Esophagus muscularis mucosa (tissue), 4 donors: ENCODE results near the gene HOXA11. TPM values are rescaled to one million over a fixed set of nuclear protein-coding genes. Genes with fewer than 3 reads are reported as not detected.
A peak's percentile ranks its signal among the peaks of the same experiment; 100 is the strongest.

Experiments used
- DNase-seq: peaks from one replicate; pipeline ENCODE4 v3.0.0-alpha.2; 2017; ENCODE audit errors: extremely low spot score
- H3K27ac ChIP-seq, 4 donors: fragments of 200-600 bp; sonication (generic); replicated peaks in 1 of 4; 1 replicate in 3 of 4; 2 replicates in 1 of 4; pipeline ENCODE4 v1.5.1; 2016 to 2019; ENCODE audit warnings: mild to moderate bottlenecking in 1 of 4
- H3K27me3 ChIP-seq, 4 donors: fragments of 200-600 bp; sonication (generic); one replicate each; pipeline versions ENCODE4 v1.5.1 to v1.6.0; 2016 to 2019
- H3K36me3 ChIP-seq, 4 donors: fragments of 200-600 bp; sonication (generic); one replicate each; pipeline ENCODE4 v1.5.1; 2016 to 2019
- H3K4me1 ChIP-seq, 4 donors: fragments of 200-600 bp; sonication (generic); one replicate each; pipeline ENCODE4 v1.5.1; 2016 to 2019
- H3K4me3 ChIP-seq, 4 donors: fragments of 200-600 bp; sonication (generic); 1 replicate in 2 of 4; 2 replicates in 2 of 4; pipeline ENCODE4 v1.5.1; 2016 to 2019; ENCODE audit warnings: mild to moderate bottlenecking in 4 of 4, moderate library complexity in 1 of 4
- H3K9me3 ChIP-seq, 4 donors: fragments of 200-600 bp; sonication (generic); 1 replicate in 3 of 4; 2 replicates in 1 of 4; pipeline ENCODE4 v1.5.1; 2016 to 2019
- EP300 ChIP-seq: sonication (generic); formaldehyde crosslinking; IDR thresholded peaks from one replicate; pipeline ENCODE4 v1.6.1; 2017; ENCODE audit warnings: antibody characterized with exemption
- POLR2A ChIP-seq: fragments of 450-650 bp; IDR thresholded peaks from one replicate; pipeline ENCODE4 v1.6.1; 2017; ENCODE audit warnings: antibody characterized with exemption, moderate library complexity, mild to moderate bottlenecking, low read depth
- POLR2AphosphoS5 ChIP-seq, 2 donors: sonication (generic); formaldehyde crosslinking; IDR thresholded peaks; one replicate each; pipeline ENCODE4 v1.6.1; 2017; ENCODE audit warnings: antibody characterized with exemption in 2 of 2
- WGBS: methylation state at CpG from one replicate; pipeline ENCODE4 v1.1.5; 2018; 5-methylcytosine and 5-hydroxymethylcytosine counted together
- intact Hi-C: fragments of 100-400 bp; cut with DNase I; formaldehyde crosslinking; loops from one replicate; pipeline ENCODE4 v1.15.1; 2023
- total RNA-seq, 4 donors: library from RNA; depleted of rRNA; stranded (reverse); fragments of >200 nt; gene quantifications; one replicate each; pipeline versions ENCODE4 v1.1.0 to v1.2.1, GENCODE V29; 2016
- TF ChIP-seq, protein P1 (sequence below), 3 experiments: fragments of 200-600 bp in 2 of 3; fragments of 450-650 bp in 1 of 3; sonication (generic) in 2 of 3; IDR thresholded peaks; one replicate each; pipeline ENCODE4 v1.5.1; 2017 to 2019; ENCODE audit warnings: antibody characterized with exemption in 3 of 3, mild to moderate bottlenecking in 2 of 3, moderate library complexity in 1 of 3

HOXA11 gene
- total RNA-seq, 4 donors from 2014 or later = not detected

DNA sequence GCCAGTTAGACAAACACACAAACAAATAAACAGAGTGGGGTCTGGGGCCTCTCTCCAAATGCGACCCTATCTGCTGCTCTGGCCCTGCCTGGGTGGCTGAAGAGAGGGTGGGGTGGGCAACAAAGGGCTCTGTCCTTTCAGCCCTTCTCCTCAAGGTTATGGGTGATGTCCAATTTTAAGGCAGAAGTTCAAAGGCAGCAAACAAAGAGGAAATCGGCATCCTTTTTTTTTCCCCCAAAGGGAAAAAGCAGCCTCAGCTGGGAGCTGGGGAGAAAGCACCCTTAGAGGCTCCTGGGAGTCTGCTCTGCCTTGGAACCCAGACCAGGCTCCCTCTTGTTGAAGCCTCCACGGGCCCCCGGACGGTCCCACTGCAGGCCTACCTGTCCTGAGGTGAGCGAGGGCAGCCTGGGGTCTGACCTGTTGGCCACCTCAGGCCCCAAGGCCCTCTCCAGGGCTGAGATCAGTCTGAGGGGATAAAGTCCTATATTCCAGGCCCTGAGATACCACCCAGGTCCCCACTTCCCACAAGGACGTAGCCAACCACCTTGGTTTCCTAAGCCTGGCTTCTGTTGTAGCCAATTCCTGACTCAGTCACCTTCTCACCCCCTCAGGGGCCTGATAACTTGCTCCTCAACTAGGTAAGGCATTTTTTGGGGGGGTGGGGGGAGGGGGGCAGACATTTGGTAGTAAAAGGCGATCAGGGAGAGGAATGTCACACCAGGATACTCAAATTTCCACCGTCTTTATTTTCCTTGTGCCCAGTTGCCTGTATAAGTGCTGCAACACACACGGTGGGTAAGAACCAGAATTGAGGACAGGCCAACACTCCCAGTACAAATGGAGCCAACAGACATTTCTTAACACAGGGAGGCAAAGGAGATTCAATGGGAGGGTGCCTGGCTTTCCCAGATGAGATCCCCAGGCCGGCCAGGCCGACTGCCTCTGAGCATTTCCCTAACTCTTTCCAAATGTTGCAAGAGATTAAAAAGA is 4.3 kb downstream of the HOXA11 start:
- TF ChIP-seq EP300 (no peak), POLR2A (no peak)
- H3K27me3 ChIP-seq = peaks cover 16 to 100% (median 92%) of the 10 kb centered on the region in 4 donors
- no peak overlapping the region for H3K4me3 ChIP-seq
- intact Hi-C loops = no loop called here
- peaks cover 36 to 50% (median 42%) of the 10 kb centered on the region in 4 donors for H3K4me1 ChIP-seq
- H3K36me3 ChIP-seq = no peaks in the 10 kb centered on the region
- no peak for DNase-seq
- 67% methylated on average over 9 of the region's 12 CpGs for WGBS
- no peaks in the 10 kb centered on the region for H3K9me3 ChIP-seq
- H3K27ac ChIP-seq = no peak overlapping the region

DNA sequence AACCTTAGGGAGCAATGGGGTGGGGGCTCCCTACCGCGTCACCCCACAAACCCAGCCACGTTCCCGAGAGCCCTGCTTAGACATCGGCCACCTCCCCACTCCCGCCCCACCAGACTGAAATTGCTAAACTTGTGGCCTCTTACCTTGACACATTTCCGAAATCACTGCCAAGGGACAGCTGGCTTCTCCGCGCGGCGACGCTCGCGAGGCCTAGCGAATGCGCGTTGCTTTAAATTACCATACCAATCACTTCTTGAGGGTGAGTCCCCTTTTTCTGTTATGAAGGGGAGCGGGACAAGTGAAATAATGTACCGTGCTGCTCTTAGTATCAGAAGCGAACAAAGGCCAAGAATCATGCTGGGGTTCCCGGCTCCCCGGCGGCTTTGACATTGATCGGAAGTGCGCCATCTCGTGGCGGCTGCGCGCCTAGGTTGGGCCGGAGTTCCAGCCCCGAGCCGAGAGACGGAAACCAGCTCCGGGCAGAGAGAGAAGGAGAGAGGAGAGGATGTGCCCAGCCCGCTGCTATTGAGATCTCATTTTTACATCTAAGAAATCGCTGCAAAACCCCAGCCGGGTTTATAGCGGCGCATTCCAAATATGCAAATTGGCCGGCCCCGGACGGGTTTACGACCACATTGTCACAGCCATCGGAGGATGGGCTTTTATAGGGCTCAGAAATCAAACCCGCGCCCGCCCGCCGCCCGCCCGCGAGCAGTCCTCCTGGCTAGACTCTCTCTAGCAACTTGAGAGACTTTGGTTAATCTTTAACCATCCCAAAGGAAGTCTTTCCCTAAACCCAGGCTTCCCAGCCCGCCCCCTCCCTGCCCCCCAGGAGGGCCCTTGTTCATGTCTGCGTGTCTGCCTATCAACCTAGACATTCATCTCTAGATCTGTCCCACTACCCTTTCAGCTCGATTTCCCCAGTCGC is 5.3 kb downstream of the HOXA11 start:
- TF ChIP-seq POLR2AphosphoS5 (IDR thresholded peaks at IDR 0.05) = peak in 1 of 2 donors; percentile 24
- TF ChIP-seq, protein P1, sequence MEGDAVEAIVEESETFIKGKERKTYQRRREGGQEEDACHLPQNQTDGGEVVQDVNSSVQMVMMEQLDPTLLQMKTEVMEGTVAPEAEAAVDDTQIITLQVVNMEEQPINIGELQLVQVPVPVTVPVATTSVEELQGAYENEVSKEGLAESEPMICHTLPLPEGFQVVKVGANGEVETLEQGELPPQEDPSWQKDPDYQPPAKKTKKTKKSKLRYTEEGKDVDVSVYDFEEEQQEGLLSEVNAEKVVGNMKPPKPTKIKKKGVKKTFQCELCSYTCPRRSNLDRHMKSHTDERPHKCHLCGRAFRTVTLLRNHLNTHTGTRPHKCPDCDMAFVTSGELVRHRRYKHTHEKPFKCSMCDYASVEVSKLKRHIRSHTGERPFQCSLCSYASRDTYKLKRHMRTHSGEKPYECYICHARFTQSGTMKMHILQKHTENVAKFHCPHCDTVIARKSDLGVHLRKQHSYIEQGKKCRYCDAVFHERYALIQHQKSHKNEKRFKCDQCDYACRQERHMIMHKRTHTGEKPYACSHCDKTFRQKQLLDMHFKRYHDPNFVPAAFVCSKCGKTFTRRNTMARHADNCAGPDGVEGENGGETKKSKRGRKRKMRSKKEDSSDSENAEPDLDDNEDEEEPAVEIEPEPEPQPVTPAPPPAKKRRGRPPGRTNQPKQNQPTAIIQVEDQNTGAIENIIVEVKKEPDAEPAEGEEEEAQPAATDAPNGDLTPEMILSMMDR (IDR thresholded peaks at IDR 0.05) = peak; percentile 46 to 82 (median 59)
- TF ChIP-seq EP300 = no peak
- Histone ChIP-seq H3K36me3 (no peaks in the 10 kb centered on the region), H3K9me3 (no peaks in the 10 kb centered on the region), H3K27me3 (peaks cover 21 to 100% (median 92%) of the 10 kb centered on the region in 4 donors), H3K4me1 (peaks cover 28 to 44% (median 32%) of the 10 kb centered on the region in 4 donors), H3K27ac (no peak overlapping the region), H3K4me3 (peak overlapping the region in 3 of 4 donors; percentile 13 to 39 (median 16))
- intact Hi-C loops = no loop called here
- WGBS = 15% methylated on average over 54 of the region's 56 CpGs
- DNase-seq = no peak

DNA sequence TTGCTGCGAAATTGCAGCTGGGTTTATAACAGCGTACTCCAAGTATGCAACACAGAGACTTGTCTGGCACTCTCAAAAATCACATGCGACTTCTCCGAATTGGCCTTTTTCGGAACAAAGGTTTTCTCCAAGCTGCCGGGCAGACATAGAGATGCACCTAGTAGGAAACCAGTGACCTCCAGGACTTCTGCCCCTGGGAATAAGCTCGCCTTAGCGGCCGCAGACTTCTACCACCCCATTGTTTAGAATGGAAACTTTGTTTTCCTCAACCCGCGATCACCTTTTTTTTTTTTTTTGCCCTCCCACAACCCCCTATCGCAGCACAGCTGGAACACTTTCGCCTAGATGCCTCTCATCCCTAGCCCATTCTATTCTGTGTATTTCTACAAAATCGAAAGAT is 6.0 kb downstream of the HOXA11 start:
- Histone ChIP-seq H3K36me3 (no peaks in the 10 kb centered on the region), H3K4me3 (peak overlapping the region in 1 of 4 donors; percentile 13), H3K4me1 (peaks cover 24 to 44% (median 31%) of the 10 kb centered on the region in 4 donors), H3K9me3 (no peaks in the 10 kb centered on the region), H3K27ac (no peak overlapping the region), H3K27me3 (peaks cover 29 to 100% (median 92%) of the 10 kb centered on the region in 4 donors)
- no peak for TF ChIP-seq EP300
- TF ChIP-seq, protein P1 (IDR thresholded peaks at IDR 0.05) = no peak
- intact Hi-C loops = no loop called here
- 40% methylated on average over 14 of the region's 14 CpGs for WGBS
- no peak for DNase-seq

DNA sequence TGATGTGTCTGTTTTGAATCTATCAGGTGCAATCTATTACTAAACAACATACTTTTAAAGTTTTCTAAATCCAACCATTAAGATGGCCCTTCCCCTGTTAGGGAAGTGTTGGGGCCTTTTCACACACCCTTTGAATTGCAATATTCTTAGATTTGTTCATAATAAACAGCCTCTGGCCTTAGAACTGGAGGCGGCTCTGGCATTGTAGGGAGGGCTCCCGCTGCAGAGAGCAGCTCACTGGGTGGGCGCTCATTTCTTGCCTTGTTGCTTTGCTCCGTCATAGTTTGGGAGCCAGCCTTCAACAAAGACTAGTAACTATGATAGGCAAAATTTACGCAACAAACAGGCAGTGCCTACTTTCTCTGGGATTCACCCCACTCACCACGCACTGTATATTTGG is 6.7 kb downstream of the HOXA11 start:
- H3K27me3 ChIP-seq = peaks cover 31 to 100% (median 92%) of the 10 kb centered on the region in 4 donors

More for the DNA sequence above, 6.7 kb downstream of the HOXA11 start:
- no peak for DNase-seq
- TF ChIP-seq POLR2A (no peak), POLR2AphosphoS5 (IDR thresholded peaks at IDR 0.05) (no peak)
- TF ChIP-seq, protein P1 (IDR thresholded peaks at IDR 0.05) = no peak
- Histone ChIP-seq H3K4me3 (no peak overlapping the region), H3K27ac (no peak overlapping the region), H3K9me3 (no peaks in the 10 kb centered on the region), H3K4me1 (peaks cover 24 to 44% (median 31%) of the 10 kb centered on the region in 4 donors), H3K36me3 (no peaks in the 10 kb centered on the region)
- 95% methylated on average over 6 of the region's 6 CpGs for WGBS
- intact Hi-C loops = no loop called here
